ENCODE results near the gene GALNT11. TPM values are rescaled to one million over a fixed set of nuclear protein-coding genes. Genes with fewer than 3 reads are reported as not detected.
"Not testable (repeated sequence)": the region's sequence is repeated elsewhere in the genome, so short reads cannot be mapped to it uniquely, and the experiment has no call there.

Gene GALNT11
- total RNA-seq, 4 donors from 2014 or later, result 59.5 to 87.6 (median 74.9) TPM

- DNase-seq, result no peak
- no peaks in the 10 kb centered on the region for H3K9me3 ChIP-seq
- 60 to 72% methylated on average over 5 of the region's 5 CpGs for WGBS, 2 donors
- H3K36me3 ChIP-seq, result no peaks in the 10 kb centered on the region
- no peak overlapping the region for H3K4me3 ChIP-seq (replicated peaks in 1 of 3)
- no peaks in the 10 kb centered on the region for H3K4me1 ChIP-seq
- H3K27ac ChIP-seq, result no peak overlapping the region
- H3K27me3 ChIP-seq, result no peaks in the 10 kb centered on the region
- intact Hi-C loops (cut with DNase I), result no loop called here
- TF ChIP-seq CTCF (IDR thresholded peaks at IDR 0.05), result no peak
- TF ChIP-seq POLR2A (IDR thresholded peaks at IDR 0.05), result no peak
Measured at GRCh38 chr7:152014722-152015121, 10.8 kb upstream of the GALNT11 start.

GRCh38 chr7:152015600-152015999, 9.9 kb upstream of the GALNT11 start:
- intact Hi-C loops (cut with DNase I), result no loop called here
- TF ChIP-seq POLR2A (IDR thresholded peaks at IDR 0.05), result no peak
- TF ChIP-seq CTCF (IDR thresholded peaks at IDR 0.05), result no peak
- H3K36me3 ChIP-seq, result no peaks in the 10 kb centered on the region
- no peak overlapping the region for H3K27ac ChIP-seq
- H3K4me3 ChIP-seq (replicated peaks in 1 of 3), result no peak overlapping the region
- no peak for DNase-seq
- H3K4me1 ChIP-seq, result no peaks in the 10 kb centered on the region
- H3K27me3 ChIP-seq, result no peaks in the 10 kb centered on the region
- no peaks in the 10 kb centered on the region for H3K9me3 ChIP-seq
- WGBS, 2 donors, result 84 to 89% methylated on average over 7 of the region's 7 CpGs

GRCh38 chr7:152016947-152017346, 8.5 kb upstream of the GALNT11 start:
- H3K27ac ChIP-seq, result no peak overlapping the region
- H3K36me3 ChIP-seq, result no peaks in the 10 kb centered on the region
- no peaks in the 10 kb centered on the region for H3K9me3 ChIP-seq
- TF ChIP-seq CTCF (IDR thresholded peaks at IDR 0.05), result no peak
- no peak for TF ChIP-seq POLR2A (IDR thresholded peaks at IDR 0.05)
- 100% methylated on average over 3 of the region's 3 CpGs for WGBS, 2 donors
- no peaks in the 10 kb centered on the region for H3K4me1 ChIP-seq
- no peaks in the 10 kb centered on the region for H3K27me3 ChIP-seq
- no peak overlapping the region for H3K4me3 ChIP-seq (replicated peaks in 1 of 3)
- DNase-seq, result no peak
- intact Hi-C loops (cut with DNase I), result no loop called here

GRCh38 chr7:152017683-152018082, 7.8 kb upstream of the GALNT11 start:
- H3K27me3 ChIP-seq; H3K36me3 ChIP-seq; H3K27ac ChIP-seq; H3K9me3 ChIP-seq; H3K4me3 ChIP-seq (replicated peaks in 1 of 3); intact Hi-C loops (cut with DNase I); DNase-seq; H3K4me1 ChIP-seq: not testable (repeated sequence)
- WGBS, 2 donors, result 91 to 93% methylated on average over 6 of the region's 6 CpGs

- H3K27ac ChIP-seq; H3K9me3 ChIP-seq; H3K27me3 ChIP-seq; intact Hi-C loops (cut with DNase I); DNase-seq; H3K4me1 ChIP-seq; H3K36me3 ChIP-seq; H3K4me3 ChIP-seq (replicated peaks in 1 of 3): not testable (repeated sequence)
- WGBS, 2 donors, result 64 to 68% methylated on average over 10 of the region's 10 CpGs
Measured at GRCh38 chr7:152021740-152022139, 3.7 kb upstream of the GALNT11 start.

- no peak for TF ChIP-seq POLR2A (IDR thresholded peaks at IDR 0.05)
- TF ChIP-seq CTCF (IDR thresholded peaks at IDR 0.05), result peak in 1 of 6 experiments; percentile 6
- H3K4me3 ChIP-seq (replicated peaks in 1 of 3), result peak overlapping the region; percentile 25 to 61 (median 54)
Measured at GRCh38 chr7:152025937-152026890, 740 bp downstream of the GALNT11 start.

GRCh38 chr7:152027491-152028365, 2.3 kb downstream of the GALNT11 start:
- intact Hi-C loops (cut with DNase I); H3K27me3 ChIP-seq: not testable (repeated sequence)
- WGBS, 2 donors, result 96 to 97% methylated on average over 20 of the region's 20 CpGs

More at GRCh38 chr7:152025937-152026890, 740 bp downstream of the GALNT11 start:
- H3K4me1 ChIP-seq, result peaks cover 10 to 14% of the 10 kb centered on the region in 2 donors
- intact Hi-C loops (cut with DNase I), result no loop called here
- H3K27me3 ChIP-seq, result no peaks in the 10 kb centered on the region
- H3K36me3 ChIP-seq, result no peaks in the 10 kb centered on the region
- no peak for DNase-seq
- 22 to 33% methylated on average over 15 to 20 of the region's 41 CpGs for WGBS, 2 donors
- H3K9me3 ChIP-seq, result no peaks in the 10 kb centered on the region
- H3K27ac ChIP-seq, result peak overlapping the region in 2 of 3 donors; percentile 48 to 77

More at GRCh38 chr7:152027491-152028365, 2.3 kb downstream of the GALNT11 start:
- not testable (repeated sequence) for H3K36me3 ChIP-seq; H3K27ac ChIP-seq; H3K4me3 ChIP-seq (replicated peaks in 1 of 3); H3K9me3 ChIP-seq; DNase-seq
- H3K4me1 ChIP-seq, result peaks cover 10 to 14% of the 10 kb centered on the region in 2 donors

Measured in thyroid gland (tissue), 4 donors.